ENCODE measurements around the gene LAS1L. TPM values are rescaled to one million over a fixed set of nuclear protein-coding genes. Genes with fewer than 3 reads are reported as not detected.

Gene LAS1L
- total RNA-seq, result 10 to 100 TPM; 10.8 to 21.9 (median 16.1) TPM

DNA sequence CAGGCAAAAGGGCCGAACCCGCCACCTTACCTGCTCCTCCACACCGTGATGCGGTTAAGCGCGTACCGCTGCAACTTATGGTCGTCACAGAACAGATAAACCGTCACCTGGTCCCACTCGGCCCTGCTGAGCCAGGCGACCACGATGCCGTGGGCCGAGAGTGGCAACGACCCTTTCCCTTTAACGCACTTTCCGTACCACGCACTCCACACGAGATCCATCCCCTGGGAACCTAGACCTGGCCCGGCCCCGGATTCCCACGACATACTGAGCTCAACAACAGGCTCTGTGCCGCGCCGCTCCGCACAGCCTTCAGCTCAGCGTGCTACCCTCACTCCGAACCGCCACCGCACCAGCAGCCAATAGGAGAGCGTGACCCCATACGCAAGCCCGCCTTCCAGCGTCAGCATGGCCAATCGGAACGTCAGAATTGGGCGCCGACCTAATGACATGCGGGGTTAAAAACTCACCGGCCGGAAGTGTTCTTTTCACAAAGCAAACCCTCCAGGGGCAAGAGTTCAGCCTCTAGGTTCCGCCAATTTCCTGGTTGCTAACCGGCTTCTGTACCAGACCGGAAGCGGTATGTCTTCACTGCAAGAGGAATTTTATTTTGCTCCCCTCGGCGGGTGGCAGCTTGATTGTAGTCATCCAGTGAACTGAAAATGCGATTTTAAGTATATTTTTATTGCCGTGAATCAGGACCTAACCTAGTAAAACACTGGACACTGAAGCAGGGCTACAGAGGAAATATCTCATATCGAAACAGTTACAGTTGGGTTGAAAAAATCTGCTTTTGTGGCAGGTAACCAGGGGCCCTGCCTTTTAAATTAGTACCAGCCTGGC lies at the start of gene LAS1L:
LAS1L (minus strand) TSS at position 338 of the 843 bp plus-strand sequence; CDS start at position 266, 72 bp downstream.
- H3K27ac ChIP-seq, result peak within 1 kb of the TSS; percentile 62 to 83 (median 77)

DNA sequence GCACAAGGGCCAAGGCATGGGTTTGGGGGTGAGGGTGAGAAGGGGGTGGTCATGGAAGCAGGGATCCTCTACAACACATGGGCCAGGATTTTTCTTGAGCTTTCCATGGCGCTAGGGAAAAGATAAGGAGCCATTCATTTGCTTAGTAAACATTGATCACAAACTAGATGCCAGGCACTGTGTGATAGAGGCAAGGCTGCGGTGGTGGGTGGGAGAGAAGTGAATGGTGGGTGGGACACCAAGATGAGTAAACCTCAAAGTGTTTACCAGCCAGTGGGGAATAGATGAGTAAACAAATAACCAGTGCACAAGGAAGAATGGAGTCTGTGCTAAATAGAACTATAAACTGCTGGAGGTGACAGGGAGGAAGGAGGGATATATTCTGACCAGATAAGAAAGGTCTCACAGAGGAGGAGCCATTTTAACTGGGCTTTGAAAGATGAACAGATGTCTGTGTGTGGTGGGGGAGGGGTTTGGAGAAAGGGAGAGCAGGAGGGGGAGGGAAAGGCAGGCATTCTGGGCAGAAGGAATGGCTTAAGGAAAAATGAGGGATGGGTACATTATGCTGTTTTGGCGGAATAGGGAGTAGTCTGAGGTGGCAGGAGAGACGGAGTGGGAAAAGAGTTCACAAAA lies 48.0 kb upstream of the LAS1L start:
- Histone ChIP-seq H3K27ac (no peak overlapping the region), H3K9me3 (no peaks in the 10 kb centered on the region), H3K4me1 (peaks cover 0 to 7% (median under 1%) of the 10 kb centered on the region in 4 donors), H3K27me3 (no peaks in the 10 kb centered on the region), H3K36me3 (no peaks in the 10 kb centered on the region), H3K4me3 (no peak overlapping the region)
- TF ChIP-seq, protein P1, sequence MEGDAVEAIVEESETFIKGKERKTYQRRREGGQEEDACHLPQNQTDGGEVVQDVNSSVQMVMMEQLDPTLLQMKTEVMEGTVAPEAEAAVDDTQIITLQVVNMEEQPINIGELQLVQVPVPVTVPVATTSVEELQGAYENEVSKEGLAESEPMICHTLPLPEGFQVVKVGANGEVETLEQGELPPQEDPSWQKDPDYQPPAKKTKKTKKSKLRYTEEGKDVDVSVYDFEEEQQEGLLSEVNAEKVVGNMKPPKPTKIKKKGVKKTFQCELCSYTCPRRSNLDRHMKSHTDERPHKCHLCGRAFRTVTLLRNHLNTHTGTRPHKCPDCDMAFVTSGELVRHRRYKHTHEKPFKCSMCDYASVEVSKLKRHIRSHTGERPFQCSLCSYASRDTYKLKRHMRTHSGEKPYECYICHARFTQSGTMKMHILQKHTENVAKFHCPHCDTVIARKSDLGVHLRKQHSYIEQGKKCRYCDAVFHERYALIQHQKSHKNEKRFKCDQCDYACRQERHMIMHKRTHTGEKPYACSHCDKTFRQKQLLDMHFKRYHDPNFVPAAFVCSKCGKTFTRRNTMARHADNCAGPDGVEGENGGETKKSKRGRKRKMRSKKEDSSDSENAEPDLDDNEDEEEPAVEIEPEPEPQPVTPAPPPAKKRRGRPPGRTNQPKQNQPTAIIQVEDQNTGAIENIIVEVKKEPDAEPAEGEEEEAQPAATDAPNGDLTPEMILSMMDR (IDR thresholded peaks at IDR 0.05), result no peak
- no peak for TF ChIP-seq POLR2AphosphoS5 (IDR thresholded peaks at IDR 0.05)
- no peak for TF ChIP-seq EP300 (IDR thresholded peaks at IDR 0.05; ENCODE audit: low read depth)
- no peak for TF ChIP-seq POLR2A (IDR thresholded peaks at IDR 0.05)
- intact Hi-C loops (cut with DNase I; ENCODE audit: low total_unique reads) (no loop called here), in situ Hi-C loops (cut with MboI; ENCODE audit: low pct_ligation_motif_present in 1 of 4, low pct_unique_long_range_greater_than_20kb in 1 of 4, low sequenced_read_pairs in 3 of 4) (loop anchor here (10.0 to 25.0 kb wide), 5 partner anchors 130 to 1155 kb away; no protein-coding TSS in a partner anchor)
- DNase-seq, result no peak
- 55 to 100% methylated on average over 2 to 4 of the region's 4 CpGs for WGBS, 2 donors (ENCODE audit: low coverage in 1 of 2)

More for the DNA sequence above, at the start of gene LAS1L:
- no peaks in the 10 kb centered on the region for H3K27me3 ChIP-seq
- peak; percentile 67 for TF ChIP-seq POLR2A (IDR thresholded peaks at IDR 0.05)
- TF ChIP-seq, protein P1 (IDR thresholded peaks at IDR 0.05), result no peak
- TF ChIP-seq POLR2AphosphoS5 (IDR thresholded peaks at IDR 0.05), result peak; percentile 41 to 76 (median 69)
- TF ChIP-seq EP300 (IDR thresholded peaks at IDR 0.05; ENCODE audit: low read depth), result no peak
- in situ Hi-C loops (cut with MboI; ENCODE audit: low pct_ligation_motif_present in 1 of 4, low pct_unique_long_range_greater_than_20kb in 1 of 4, low sequenced_read_pairs in 3 of 4) (no loop called here), intact Hi-C loops (cut with DNase I; ENCODE audit: low total_unique reads) (no loop called here)
- no peaks in the 10 kb centered on the region for H3K9me3 ChIP-seq
- H3K36me3 ChIP-seq, result no peaks in the 10 kb centered on the region
- H3K4me1 ChIP-seq, result peaks cover 0 to 12% (median 8%) of the 10 kb centered on the region in 4 donors
- H3K4me3 ChIP-seq, result peak within 1 kb of the TSS; percentile 41 to 81 (median 69)
- WGBS, 2 donors (ENCODE audit: low coverage in 1 of 2), result 42% methylated on average over 50 of the region's 50 CpGs; no CpG with 5 or more reads in 1 of the 2 donors
- DNase-seq, result peak; percentile 92

DNA sequence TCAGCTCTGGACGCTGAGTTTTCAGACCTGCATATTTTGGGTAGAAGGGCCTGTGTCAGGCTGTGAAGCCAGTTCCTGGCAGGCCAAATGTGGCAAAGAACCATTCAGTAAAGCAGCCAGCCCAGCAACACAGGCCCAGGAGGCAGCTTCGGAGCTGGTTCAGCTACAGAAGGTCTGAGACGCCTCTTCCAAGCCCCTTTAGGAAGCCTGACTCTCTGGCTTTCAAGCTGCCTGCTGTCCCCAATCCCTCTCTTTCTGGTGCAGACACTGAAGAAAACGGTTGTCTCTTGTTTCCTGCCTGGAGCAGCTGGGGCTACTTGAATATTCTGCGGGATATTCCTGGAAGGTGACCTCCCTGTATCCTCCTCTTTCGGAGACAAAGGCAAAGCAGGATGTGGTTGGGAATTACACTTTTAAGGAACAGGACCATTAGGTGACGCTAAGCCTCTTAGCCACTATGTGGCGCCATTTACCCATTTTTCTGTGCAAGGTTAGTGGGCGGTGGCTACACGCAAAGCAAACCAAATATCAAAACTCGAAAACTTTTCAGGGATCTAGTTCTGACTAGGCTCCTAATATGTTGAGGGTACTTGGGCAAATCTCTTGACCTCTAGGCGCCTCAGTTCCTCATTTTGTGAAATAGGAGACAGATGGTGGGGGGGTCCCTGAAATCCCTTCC lies 47.2 kb upstream of the LAS1L start:
- Histone ChIP-seq H3K4me3 (no peak overlapping the region), H3K27ac (no peak overlapping the region), H3K4me1 (peaks cover 0 to 5% (median 0%) of the 10 kb centered on the region in 4 donors), H3K9me3 (no peaks in the 10 kb centered on the region), H3K27me3 (no peaks in the 10 kb centered on the region), H3K36me3 (no peaks in the 10 kb centered on the region)
- TF ChIP-seq EP300 (IDR thresholded peaks at IDR 0.05; ENCODE audit: low read depth) (no peak), POLR2A (IDR thresholded peaks at IDR 0.05) (no peak), POLR2AphosphoS5 (IDR thresholded peaks at IDR 0.05) (no peak)
- TF ChIP-seq, protein P1 (IDR thresholded peaks at IDR 0.05), result peak; percentile 62 to 72 (median 67)
- WGBS, 2 donors (ENCODE audit: low coverage in 1 of 2), result 13% methylated on average over 12 of the region's 12 CpGs; no CpG with 5 or more reads in 1 of the 2 donors
- intact Hi-C loops (cut with DNase I; ENCODE audit: low total_unique reads) (no loop called here), in situ Hi-C loops (cut with MboI; ENCODE audit: low pct_ligation_motif_present in 1 of 4, low pct_unique_long_range_greater_than_20kb in 1 of 4, low sequenced_read_pairs in 3 of 4) (loop anchor here (10.0 to 25.0 kb wide), 5 partner anchors 131 to 1156 kb away; no protein-coding TSS in a partner anchor)
- DNase-seq, result peak; percentile 70

Data from transverse colon (tissue), 4 donors.